Measurements from ENCODE around the gene MIA2. TPM values are rescaled to one million over a fixed set of nuclear protein-coding genes. Genes with fewer than 3 reads are reported as not detected.
"Not testable (repeated sequence)": the region's sequence is repeated elsewhere in the genome, so short reads cannot be mapped to it uniquely, and the experiment has no call there.

Gene MIA2
- total RNA-seq (2014; rRNA removed; shearing (Covaris generic); ENCODE audit: low replicate concordance): 36.2 and 65.7 TPM in 2 replicates

- Histone ChIP-seq H3K9me2 (replicated peaks; ENCODE audit: insufficient read depth, low read length) (no peaks in the 10 kb centered on the region), H2AFZ (ENCODE audit: low read length) (peak within 1 kb of the TSS; percentile 51), H3K4me1 (ENCODE audit: low read length) (peaks cover 16% of the 10 kb centered on the region), H3K4me3 (ENCODE audit: low read length) (no peak within 1 kb of the TSS), H4K20me1 (ENCODE audit: insufficient read depth, low read depth, low read length) (no peaks in the 10 kb centered on the region), H3K9me3 (ENCODE audit: low read length) (no peaks in the 10 kb centered on the region), H3K27me3 (ENCODE audit: low read length) (no peaks in the 10 kb centered on the region), H3K27ac (ENCODE audit: low read length) (no peak within 1 kb of the TSS), H3K36me3 (ENCODE audit: insufficient read depth, low read length) (no peaks in the 10 kb centered on the region), H3K9ac (ENCODE audit: low read length) (no peak within 1 kb of the TSS; the same call in 1 of the 2 replicates), H3K4me2 (ENCODE audit: low read depth, low read length, poor library complexity, severe bottlenecking) (peak within 1 kb of the TSS; percentile 41), H3K79me2 (ENCODE audit: low read length) (no peaks in the 10 kb centered on the region)
- no peak for DNase-seq
These were observed at the start of gene MIA2 for GRCh38 chr14:39233680-39234326. Gene MIA2 (plus strand): TSS chr14:39233915. CDS start chr14:39234115, 200 bp downstream.

- Histone ChIP-seq H3K36me3 (ENCODE audit: insufficient read depth, low read length) (peaks cover 47% of the 10 kb centered on the region), H3K79me2 (ENCODE audit: low read length) (no peaks in the 10 kb centered on the region), H2AFZ (ENCODE audit: low read length) (no peak overlapping the region), H3K9ac (ENCODE audit: low read length) (no peak overlapping the region), H3K9me3 (ENCODE audit: low read length) (no peaks in the 10 kb centered on the region), H3K27me3 (ENCODE audit: low read length) (no peaks in the 10 kb centered on the region), H3K9me2 (replicated peaks; ENCODE audit: insufficient read depth, low read length) (no peaks in the 10 kb centered on the region), H3K4me2 (ENCODE audit: low read depth, low read length, poor library complexity, severe bottlenecking) (no peak overlapping the region), H3K4me3 (ENCODE audit: low read length) (no peak overlapping the region), H3K4me1 (ENCODE audit: low read length) (no peaks in the 10 kb centered on the region), H3K27ac (ENCODE audit: low read length) (no peak overlapping the region), H4K20me1 (ENCODE audit: insufficient read depth, low read depth, low read length) (0 out of 2 replicates have a peak, but pooled peaks cover 21% of the 10 kb centered on the region)
- DNase-seq: no peak
These were observed 49.0 kb upstream of the MIA2 start for GRCh38 chr14:39184628-39185255.

- no peaks in the 10 kb centered on the region for H3K9me3 ChIP-seq (ENCODE audit: low read length)
- H3K4me3 ChIP-seq (ENCODE audit: low read length): no peak overlapping the region
- DNase-seq: peak; percentile 60
- no peak overlapping the region for H2AFZ ChIP-seq (ENCODE audit: low read length)
- no peak overlapping the region for H3K9ac ChIP-seq (ENCODE audit: low read length)
- H3K4me1 ChIP-seq (ENCODE audit: low read length): no peaks in the 10 kb centered on the region
- H3K27me3 ChIP-seq (ENCODE audit: low read length): no peaks in the 10 kb centered on the region
- H3K9me2 ChIP-seq (replicated peaks; ENCODE audit: insufficient read depth, low read length): no peaks in the 10 kb centered on the region
- H3K4me2 ChIP-seq (ENCODE audit: low read depth, low read length, poor library complexity, severe bottlenecking): no peak overlapping the region
- no peak overlapping the region for H3K27ac ChIP-seq (ENCODE audit: low read length)
- H4K20me1 ChIP-seq (ENCODE audit: insufficient read depth, low read depth, low read length): 0 out of 2 replicates have a peak, but pooled peaks cover 21% of the 10 kb centered on the region
- peaks cover 40% of the 10 kb centered on the region for H3K36me3 ChIP-seq (ENCODE audit: insufficient read depth, low read length)
- no peaks in the 10 kb centered on the region for H3K79me2 ChIP-seq (ENCODE audit: low read length)
These were observed 48.3 kb upstream of the MIA2 start for GRCh38 chr14:39185256-39186049.

GRCh38 chr14:39186941-39187525 is 46.7 kb upstream of the MIA2 start:
- no peak for DNase-seq
- H3K27me3 ChIP-seq (ENCODE audit: low read length): no peaks in the 10 kb centered on the region
- no peak overlapping the region for H3K27ac ChIP-seq (ENCODE audit: low read length)
- no peak overlapping the region for H3K4me3 ChIP-seq (ENCODE audit: low read length)
- no peak overlapping the region for H2AFZ ChIP-seq (ENCODE audit: low read length)
- H3K79me2 ChIP-seq (ENCODE audit: low read length): no peaks in the 10 kb centered on the region
- H3K36me3 ChIP-seq (ENCODE audit: insufficient read depth, low read length): peaks cover 24% of the 10 kb centered on the region
- H3K9me3 ChIP-seq (ENCODE audit: low read length): no peaks in the 10 kb centered on the region
- H4K20me1 ChIP-seq (ENCODE audit: insufficient read depth, low read depth, low read length): 0 out of 2 replicates have a peak, but pooled peaks cover 13% of the 10 kb centered on the region
- no peak overlapping the region for H3K9ac ChIP-seq (ENCODE audit: low read length)
- H3K4me2 ChIP-seq (ENCODE audit: low read depth, low read length, poor library complexity, severe bottlenecking): no peak overlapping the region
- no peaks in the 10 kb centered on the region for H3K4me1 ChIP-seq (ENCODE audit: low read length)
- no peaks in the 10 kb centered on the region for H3K9me2 ChIP-seq (replicated peaks; ENCODE audit: insufficient read depth, low read length)

GRCh38 chr14:39203659-39204606 is 29.8 kb upstream of the MIA2 start:
- Histone ChIP-seq H3K4me3 (ENCODE audit: low read length) (no peak overlapping the region), H3K27me3 (ENCODE audit: low read length) (no peaks in the 10 kb centered on the region), H3K79me2 (ENCODE audit: low read length) (no peaks in the 10 kb centered on the region), H3K4me2 (ENCODE audit: low read depth, low read length, poor library complexity, severe bottlenecking) (no peak overlapping the region), H3K4me1 (ENCODE audit: low read length) (no peaks in the 10 kb centered on the region), H3K9me2 (replicated peaks; ENCODE audit: insufficient read depth, low read length) (no peaks in the 10 kb centered on the region), H3K27ac (ENCODE audit: low read length) (no peak overlapping the region), H3K9me3 (ENCODE audit: low read length) (no peaks in the 10 kb centered on the region), H3K36me3 (ENCODE audit: insufficient read depth, low read length) (no peaks in the 10 kb centered on the region), H4K20me1 (ENCODE audit: insufficient read depth, low read depth, low read length) (no peaks in the 10 kb centered on the region), H2AFZ (ENCODE audit: low read length) (no peak overlapping the region), H3K9ac (ENCODE audit: low read length) (no peak overlapping the region)
- no peak for DNase-seq

GRCh38 chr14:39207430-39207829 is 26.3 kb upstream of the MIA2 start:
- H4K20me1 ChIP-seq (ENCODE audit: insufficient read depth, low read depth, low read length); H3K9me3 ChIP-seq (ENCODE audit: low read length); H3K36me3 ChIP-seq (ENCODE audit: insufficient read depth, low read length); H2AFZ ChIP-seq (ENCODE audit: low read length); H3K27me3 ChIP-seq (ENCODE audit: low read length); H3K9me2 ChIP-seq (replicated peaks; ENCODE audit: insufficient read depth, low read length); H3K4me3 ChIP-seq (ENCODE audit: low read length); H3K27ac ChIP-seq (ENCODE audit: low read length); H3K9ac ChIP-seq (ENCODE audit: low read length); H3K4me2 ChIP-seq (ENCODE audit: low read depth, low read length, poor library complexity, severe bottlenecking); DNase-seq; H3K79me2 ChIP-seq (ENCODE audit: low read length); H3K4me1 ChIP-seq (ENCODE audit: low read length): not testable (repeated sequence)

- no peaks in the 10 kb centered on the region for H3K4me1 ChIP-seq (ENCODE audit: low read length)
- H3K4me3 ChIP-seq (ENCODE audit: low read length): no peak overlapping the region
- H3K4me2 ChIP-seq (ENCODE audit: low read depth, low read length, poor library complexity, severe bottlenecking): no peak overlapping the region
These were observed 22.5 kb upstream of the MIA2 start for GRCh38 chr14:39211109-39211741.

More at GRCh38 chr14:39211109-39211741, 22.5 kb upstream of the MIA2 start:
- no peak overlapping the region for H3K9ac ChIP-seq (ENCODE audit: low read length)
- no peaks in the 10 kb centered on the region for H3K79me2 ChIP-seq (ENCODE audit: low read length)
- DNase-seq: no peak
- H2AFZ ChIP-seq (ENCODE audit: low read length): no peak overlapping the region
- H3K9me3 ChIP-seq (ENCODE audit: low read length): no peaks in the 10 kb centered on the region
- no peaks in the 10 kb centered on the region for H3K27me3 ChIP-seq (ENCODE audit: low read length)
- H4K20me1 ChIP-seq (ENCODE audit: insufficient read depth, low read depth, low read length): no peaks in the 10 kb centered on the region
- no peaks in the 10 kb centered on the region for H3K36me3 ChIP-seq (ENCODE audit: insufficient read depth, low read length)
- no peaks in the 10 kb centered on the region for H3K9me2 ChIP-seq (replicated peaks; ENCODE audit: insufficient read depth, low read length)
- H3K27ac ChIP-seq (ENCODE audit: low read length): no peak overlapping the region

Measured in Karpas-422 (cell line).